ENCODE measurements around the gene RGL1. TPM values are rescaled to one million over a fixed set of nuclear protein-coding genes. Genes with fewer than 3 reads are reported as not detected.

Gene RGL1
- total and polyA plus RNA-seq, 2 experiments from 2014 or later, result 22.8 to 24.1 TPM

- Histone ChIP-seq H3K27me3 (no peaks in the 10 kb centered on the region), H3K4me1 (ENCODE audit: low read depth) (no peaks in the 10 kb centered on the region), H3K9me3 (ENCODE audit: low read depth) (no peaks in the 10 kb centered on the region), H3K4me3 (no peak overlapping the region), H3K36me3 (no peaks in the 10 kb centered on the region), H3K27ac (no peak overlapping the region)
- DNase-seq (ENCODE audit: low read depth in 1 of 2, low spot score in 1 of 2), result peak in 1 of 2 donors; percentile 84
- TF ChIP-seq, protein P1, sequence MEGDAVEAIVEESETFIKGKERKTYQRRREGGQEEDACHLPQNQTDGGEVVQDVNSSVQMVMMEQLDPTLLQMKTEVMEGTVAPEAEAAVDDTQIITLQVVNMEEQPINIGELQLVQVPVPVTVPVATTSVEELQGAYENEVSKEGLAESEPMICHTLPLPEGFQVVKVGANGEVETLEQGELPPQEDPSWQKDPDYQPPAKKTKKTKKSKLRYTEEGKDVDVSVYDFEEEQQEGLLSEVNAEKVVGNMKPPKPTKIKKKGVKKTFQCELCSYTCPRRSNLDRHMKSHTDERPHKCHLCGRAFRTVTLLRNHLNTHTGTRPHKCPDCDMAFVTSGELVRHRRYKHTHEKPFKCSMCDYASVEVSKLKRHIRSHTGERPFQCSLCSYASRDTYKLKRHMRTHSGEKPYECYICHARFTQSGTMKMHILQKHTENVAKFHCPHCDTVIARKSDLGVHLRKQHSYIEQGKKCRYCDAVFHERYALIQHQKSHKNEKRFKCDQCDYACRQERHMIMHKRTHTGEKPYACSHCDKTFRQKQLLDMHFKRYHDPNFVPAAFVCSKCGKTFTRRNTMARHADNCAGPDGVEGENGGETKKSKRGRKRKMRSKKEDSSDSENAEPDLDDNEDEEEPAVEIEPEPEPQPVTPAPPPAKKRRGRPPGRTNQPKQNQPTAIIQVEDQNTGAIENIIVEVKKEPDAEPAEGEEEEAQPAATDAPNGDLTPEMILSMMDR (IDR thresholded peaks at IDR 0.05; ENCODE audit: low read depth, low read length), result peak; percentile 38
Measured at GRCh38 chr1:183956559-183957188, 151.8 kb downstream of the RGL1 start.

- DNase-seq (ENCODE audit: low read depth in 1 of 2, low spot score in 1 of 2), result no peak
- no peak overlapping the region for H3K4me3 ChIP-seq
- no peaks in the 10 kb centered on the region for H3K9me3 ChIP-seq (ENCODE audit: low read depth)
- H3K36me3 ChIP-seq, result no peaks in the 10 kb centered on the region
- H3K27me3 ChIP-seq, result no peaks in the 10 kb centered on the region
- TF ChIP-seq, protein P1 (IDR thresholded peaks at IDR 0.05; ENCODE audit: low read depth, low read length), result no peak
- no peaks in the 10 kb centered on the region for H3K4me1 ChIP-seq (ENCODE audit: low read depth)
- H3K27ac ChIP-seq, result no peak overlapping the region
Measured at GRCh38 chr1:183957216-183957830, 152.4 kb downstream of the RGL1 start.

GRCh38 chr1:183958958-183959357 lies 154.0 kb downstream of the RGL1 start:
- H3K27me3 ChIP-seq, result no peaks in the 10 kb centered on the region
- no peaks in the 10 kb centered on the region for H3K9me3 ChIP-seq (ENCODE audit: low read depth)
- no peak overlapping the region for H3K4me3 ChIP-seq
- H3K27ac ChIP-seq, result no peak overlapping the region
- H3K4me1 ChIP-seq (ENCODE audit: low read depth), result no peaks in the 10 kb centered on the region
- TF ChIP-seq, protein P1 (IDR thresholded peaks at IDR 0.05; ENCODE audit: low read depth, low read length), result no peak
- no peaks in the 10 kb centered on the region for H3K36me3 ChIP-seq
- DNase-seq (ENCODE audit: low read depth in 1 of 2, low spot score in 1 of 2), result no peak

GRCh38 chr1:183961132-183961531 lies 156.2 kb downstream of the RGL1 start:
- TF ChIP-seq, protein P1 (IDR thresholded peaks at IDR 0.05; ENCODE audit: low read depth, low read length), result no peak
- no peak overlapping the region for H3K4me3 ChIP-seq
- peaks cover 3% of the 10 kb centered on the region for H3K36me3 ChIP-seq
- no peaks in the 10 kb centered on the region for H3K9me3 ChIP-seq (ENCODE audit: low read depth)
- no peak for DNase-seq (ENCODE audit: low read depth in 1 of 2, low spot score in 1 of 2)
- H3K27me3 ChIP-seq, result no peaks in the 10 kb centered on the region
- H3K4me1 ChIP-seq (ENCODE audit: low read depth), result no peaks in the 10 kb centered on the region
- no peak overlapping the region for H3K27ac ChIP-seq

DNA sequence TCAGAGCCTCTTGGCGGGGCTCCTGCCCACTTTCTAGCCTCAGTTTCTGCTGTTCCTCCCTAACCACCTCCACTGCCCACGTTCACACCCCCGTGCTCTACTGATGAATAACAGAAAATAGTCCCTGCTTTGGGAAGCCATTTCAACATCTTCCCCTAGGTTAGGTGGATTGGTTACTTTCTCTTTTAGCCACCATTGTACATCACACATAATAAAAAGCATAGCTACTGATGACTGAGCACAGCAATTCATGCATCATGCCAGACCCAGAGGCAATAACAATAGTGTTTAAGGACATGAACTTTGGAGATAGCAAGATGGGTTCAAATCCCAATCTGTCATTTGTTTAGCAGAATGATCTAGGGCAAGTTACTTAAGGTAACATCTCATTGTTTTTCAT lies 158.0 kb downstream of the RGL1 start:
- TF ChIP-seq, protein P1 (IDR thresholded peaks at IDR 0.05; ENCODE audit: low read depth, low read length), result no peak
- DNase-seq (ENCODE audit: low read depth in 1 of 2, low spot score in 1 of 2), result no peak
- Histone ChIP-seq H3K9me3 (ENCODE audit: low read depth) (no peaks in the 10 kb centered on the region), H3K27me3 (no peaks in the 10 kb centered on the region), H3K36me3 (peaks cover 3% of the 10 kb centered on the region), H3K27ac (no peak overlapping the region), H3K4me3 (no peak overlapping the region), H3K4me1 (ENCODE audit: low read depth) (no peaks in the 10 kb centered on the region)
